ENCODE results near the gene FOSL1.

FOSL1 gene

DNA sequence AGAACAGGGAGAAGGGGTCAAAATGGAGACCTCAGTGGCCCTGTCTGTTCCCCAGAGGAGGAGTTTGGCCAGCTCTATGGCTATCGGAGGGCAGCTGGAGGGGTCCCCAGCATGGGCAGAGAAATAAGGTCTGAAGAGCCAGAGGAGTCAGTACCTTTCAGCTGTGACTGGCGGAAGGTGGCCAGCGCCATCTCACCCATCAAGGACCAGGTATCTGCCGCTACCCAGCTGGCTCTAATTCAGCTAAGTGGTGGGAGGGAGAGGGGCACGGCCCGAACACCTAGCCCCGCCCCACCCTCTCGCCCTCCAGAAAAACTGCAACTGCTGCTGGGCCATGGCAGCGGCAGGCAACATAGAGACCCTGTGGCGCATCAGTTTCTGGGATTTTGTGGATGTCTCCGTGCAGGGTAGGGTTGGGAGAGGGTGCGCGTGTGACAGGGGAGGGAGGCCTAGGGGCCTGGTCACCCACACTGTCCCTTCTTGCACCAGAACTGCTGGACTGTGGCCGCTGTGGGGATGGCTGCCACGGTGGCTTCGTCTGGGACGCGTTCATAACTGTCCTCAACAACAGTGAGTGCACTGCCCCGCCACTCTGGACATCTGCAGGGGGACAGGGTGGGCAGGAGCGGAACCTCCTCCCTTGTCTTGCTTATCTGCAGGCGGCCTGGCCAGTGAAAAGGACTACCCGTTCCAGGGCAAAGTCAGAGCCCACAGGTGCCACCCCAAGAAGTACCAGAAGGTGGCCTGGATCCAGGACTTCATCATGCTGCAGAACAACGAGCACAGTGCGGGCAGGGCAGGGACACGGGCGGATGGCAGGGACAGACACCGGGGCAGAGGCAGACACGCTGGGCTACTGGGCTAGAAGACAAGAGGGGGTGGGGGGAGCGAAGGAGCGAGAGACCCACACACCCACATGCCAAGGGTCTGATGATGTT lies 17.8 kb downstream of the FOSL1 start:
- no peak for DNase-seq (ENCODE audit: low read depth in 2 of 2)

GRCh38 chr11:65880844-65881421 lies 19.3 kb downstream of the FOSL1 start:
- DNase-seq (ENCODE audit: low read depth in 2 of 2), result no peak

DNA sequence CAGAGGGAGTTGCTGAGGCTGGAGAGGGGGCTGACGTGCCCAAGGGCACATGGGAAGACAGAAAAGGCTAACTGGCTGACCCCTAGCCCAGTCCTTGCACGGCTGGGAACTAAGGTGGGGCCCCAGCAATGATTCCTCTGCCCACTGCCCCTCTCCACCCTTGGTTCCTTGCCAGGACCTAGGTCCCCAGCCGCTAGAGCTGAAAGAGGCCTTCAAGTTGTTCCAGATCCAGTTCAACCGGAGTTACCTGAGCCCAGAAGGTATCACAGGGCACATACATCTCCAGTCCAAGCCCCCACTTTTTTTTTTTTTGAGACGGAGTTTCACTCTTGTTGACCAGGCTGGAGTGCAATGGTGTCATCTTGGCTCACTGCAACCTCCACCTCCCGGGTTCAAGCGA lies 20.2 kb downstream of the FOSL1 start:
- DNase-seq (ENCODE audit: low read depth in 2 of 2), result no peak

- no peak for DNase-seq (ENCODE audit: low read depth in 2 of 2)
Measured at GRCh38 chr11:65879617-65880016, 20.6 kb downstream of the FOSL1 start, which contains the start of gene CTSW. TSS of gene CTSW (plus strand) at chr11:65879837. CDS start at chr11:65879855, 18 bp downstream.

DNA sequence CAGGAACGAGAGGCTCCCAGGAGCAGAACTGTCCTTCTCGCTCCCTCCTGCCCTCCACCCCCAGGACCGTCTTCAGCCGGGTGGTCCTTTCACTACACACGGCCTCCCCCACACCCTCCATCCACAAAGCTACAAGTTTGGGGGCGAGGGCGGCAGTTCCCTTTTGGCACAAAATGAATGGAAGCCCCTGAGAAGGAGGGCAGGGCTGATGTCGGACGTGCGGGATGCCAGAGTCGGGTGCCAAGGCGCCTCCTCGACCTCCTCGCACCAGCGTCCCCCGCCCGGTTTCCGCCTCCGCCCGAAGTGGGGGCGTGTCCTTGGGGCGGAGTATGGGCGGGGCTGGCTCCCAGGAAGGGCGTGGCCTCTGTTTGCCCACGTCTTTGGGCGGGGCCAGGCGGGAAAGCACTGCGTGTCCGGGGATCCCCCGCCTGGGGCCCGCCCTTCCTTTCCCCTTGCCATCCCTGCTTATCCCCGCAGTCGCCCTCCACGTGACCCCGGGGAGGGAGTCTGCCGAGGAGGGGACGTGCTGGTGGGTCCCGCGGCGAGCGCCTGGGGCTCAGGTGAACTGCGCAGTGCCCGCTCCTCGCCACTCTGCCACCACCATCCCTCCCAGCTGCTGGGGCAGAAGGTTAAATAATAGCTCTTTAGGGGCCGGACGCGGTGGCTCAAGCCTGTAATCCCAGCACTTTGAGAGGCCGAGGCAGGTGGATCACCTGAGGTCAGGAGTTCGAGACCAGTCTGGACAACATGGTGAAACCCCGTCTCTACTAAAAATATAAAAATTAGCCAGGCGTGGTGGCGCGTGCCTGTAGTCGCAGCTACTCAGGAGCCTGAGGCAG lies 26.7 kb downstream of the FOSL1 start:
- peak; percentile 87 to 88 for DNase-seq (ENCODE audit: low read depth in 2 of 2)

- no peak for DNase-seq (ENCODE audit: low read depth in 2 of 2)
Measured at GRCh38 chr11:65872586-65873317, 27.4 kb downstream of the FOSL1 start, which contains the start of gene EFEMP2. TSS of gene EFEMP2 (minus strand) at chr11:65872800. CDS start at chr11:65872354, 446 bp downstream.

DNA sequence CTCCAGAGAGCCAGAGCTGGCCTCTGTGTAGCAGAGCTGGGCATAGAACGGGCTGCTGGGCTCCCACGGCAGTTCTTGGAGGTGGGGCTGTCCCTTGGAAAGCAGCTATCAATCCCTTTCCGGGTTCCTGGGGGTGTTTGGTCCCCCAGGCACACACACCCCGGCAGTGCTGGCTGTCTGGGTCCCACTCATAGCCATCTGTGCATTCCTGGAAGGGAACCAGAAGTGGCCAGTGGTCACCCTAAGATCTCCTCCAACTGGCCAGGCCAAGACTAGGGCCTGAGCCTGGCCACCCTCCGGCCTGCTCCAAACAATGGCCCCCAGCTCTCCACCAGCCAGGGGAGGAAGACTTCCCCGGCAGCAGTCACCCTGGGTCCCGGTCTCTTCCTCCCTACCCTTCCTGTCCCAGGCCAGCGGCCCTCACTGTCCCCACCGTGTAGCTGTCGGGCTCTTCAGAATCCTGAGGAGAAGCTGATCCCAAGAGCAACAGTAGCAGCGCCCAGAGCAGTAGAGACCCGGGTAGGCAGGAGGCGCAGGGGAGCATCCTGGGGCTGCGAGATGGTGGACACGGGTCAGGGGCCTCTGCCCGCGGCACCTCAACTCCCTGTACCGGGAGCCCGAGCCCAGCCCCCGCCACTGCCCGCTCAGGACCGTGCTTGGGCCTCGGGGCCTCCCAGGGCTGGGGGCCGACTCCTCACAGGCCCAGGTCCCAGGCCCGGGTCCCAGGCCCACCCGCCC lies 28.2 kb downstream of the FOSL1 start:
- no peak for DNase-seq (ENCODE audit: low read depth in 2 of 2)

DNA sequence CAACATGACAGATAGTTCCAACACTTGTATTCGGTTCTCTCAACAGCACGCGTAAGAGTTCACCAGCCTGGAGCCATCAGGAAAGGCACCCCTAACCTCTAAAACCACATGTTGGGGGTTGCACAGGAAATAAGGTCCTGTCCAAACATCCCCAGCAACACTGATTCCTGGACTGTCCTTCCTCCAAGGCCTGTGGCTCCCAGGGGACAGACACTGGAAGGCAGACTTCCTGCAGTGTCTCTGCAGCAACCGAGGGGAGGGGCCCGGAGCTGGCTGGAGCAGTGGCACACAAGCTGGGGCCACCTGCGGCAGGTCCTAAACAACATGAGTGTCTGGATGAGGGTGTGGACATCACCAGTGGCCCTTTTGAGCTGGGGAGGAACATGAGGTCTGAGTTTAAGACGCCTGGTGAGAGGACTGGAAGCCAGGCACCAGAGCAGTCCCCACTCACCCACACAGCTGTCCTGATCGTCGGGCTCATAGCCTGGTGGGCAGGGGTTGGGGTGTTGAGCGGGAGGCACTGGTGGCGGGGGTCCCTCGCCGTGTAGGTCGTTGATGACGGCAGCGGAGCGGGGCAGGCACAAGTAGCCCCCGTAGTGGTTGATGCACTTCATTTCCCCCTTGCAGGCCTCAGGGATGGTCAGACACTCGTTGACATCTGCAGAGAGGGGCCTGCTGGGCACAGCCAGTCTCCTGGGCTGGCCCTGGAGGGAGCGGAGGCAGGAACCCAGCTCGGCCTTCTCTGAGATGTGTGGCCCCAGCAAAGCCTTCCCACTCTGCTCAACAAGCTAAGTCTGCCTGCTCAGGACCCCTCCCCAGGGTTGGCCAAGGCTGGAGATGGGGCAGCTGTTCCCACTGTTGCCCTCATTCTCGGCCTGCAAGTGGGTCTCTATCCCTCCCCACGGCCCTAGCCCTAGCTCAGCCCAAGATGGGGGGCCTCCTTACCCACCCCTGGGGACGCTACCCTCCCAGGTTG lies 29.2 kb downstream of the FOSL1 start:
- DNase-seq (ENCODE audit: low read depth in 2 of 2), result no peak

DNA sequence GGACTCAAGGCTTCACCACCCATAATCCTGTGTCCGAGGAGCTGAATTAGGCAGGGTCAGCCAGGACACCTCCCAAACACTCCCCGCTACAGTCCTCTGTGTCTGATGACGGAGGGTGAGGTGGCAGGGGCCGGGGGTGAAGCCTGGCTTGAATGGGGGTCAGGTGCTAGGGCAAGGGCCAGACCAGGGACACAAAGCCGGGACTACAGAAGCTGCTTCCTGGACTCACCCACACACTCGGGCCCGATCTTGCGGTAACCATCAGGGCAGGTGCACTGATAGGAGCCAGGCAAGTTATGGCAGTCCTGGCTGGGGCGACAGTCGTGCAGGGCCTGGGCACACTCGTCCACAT lies 29.9 kb downstream of the FOSL1 start:
- no peak for DNase-seq (ENCODE audit: low read depth in 2 of 2)

DNA sequence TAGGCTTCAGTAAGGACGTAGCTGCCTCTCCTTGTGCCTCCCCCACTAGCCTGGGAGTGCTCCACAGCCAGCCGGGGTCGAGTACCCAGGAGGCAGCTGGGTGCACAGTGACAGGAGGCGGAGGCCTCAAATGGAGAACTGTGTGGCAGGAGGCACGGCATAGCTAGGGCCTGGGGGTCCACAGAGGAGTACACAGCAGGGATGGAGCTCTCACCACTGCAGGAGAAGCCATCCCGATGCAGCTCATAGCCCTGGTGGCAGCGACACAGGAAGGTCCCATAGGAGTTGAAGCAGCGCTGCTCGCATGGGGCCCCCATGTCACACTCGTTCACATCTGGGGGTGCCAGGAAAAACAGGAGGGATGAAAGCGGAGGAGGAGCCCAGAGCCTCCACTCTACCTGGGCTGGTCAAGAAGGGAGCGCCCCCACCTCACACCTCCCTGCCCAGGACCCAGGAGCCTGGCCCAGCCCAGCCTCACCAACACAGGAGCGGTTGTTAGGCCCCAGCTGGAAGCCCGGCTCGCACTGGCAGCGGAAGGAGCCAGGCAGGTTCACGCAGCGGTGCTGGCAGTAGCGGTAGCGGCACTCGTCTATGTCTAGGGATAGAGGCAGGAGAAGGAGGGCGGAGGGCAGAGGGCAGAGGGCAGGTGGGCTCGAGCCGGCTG lies 30.4 kb downstream of the FOSL1 start:
- no peak for DNase-seq (ENCODE audit: low read depth in 2 of 2)

- no peak for DNase-seq (ENCODE audit: low read depth in 2 of 2)
Measured at GRCh38 chr11:65868907-65869306, 31.3 kb downstream of the FOSL1 start.

GRCh38 chr11:65868076-65868667 lies 32.0 kb downstream of the FOSL1 start:
- no peak for DNase-seq (ENCODE audit: low read depth in 2 of 2)

GRCh38 chr11:65867284-65868071 lies 32.7 kb downstream of the FOSL1 start:
- DNase-seq (ENCODE audit: low read depth in 2 of 2), result no peak

- DNase-seq (ENCODE audit: low read depth in 2 of 2), result no peak
Measured at GRCh38 chr11:65866509-65867283, 33.5 kb downstream of the FOSL1 start.

GRCh38 chr11:65865550-65866172 lies 34.5 kb downstream of the FOSL1 start:
- DNase-seq (ENCODE audit: low read depth in 2 of 2), result no peak

DNA sequence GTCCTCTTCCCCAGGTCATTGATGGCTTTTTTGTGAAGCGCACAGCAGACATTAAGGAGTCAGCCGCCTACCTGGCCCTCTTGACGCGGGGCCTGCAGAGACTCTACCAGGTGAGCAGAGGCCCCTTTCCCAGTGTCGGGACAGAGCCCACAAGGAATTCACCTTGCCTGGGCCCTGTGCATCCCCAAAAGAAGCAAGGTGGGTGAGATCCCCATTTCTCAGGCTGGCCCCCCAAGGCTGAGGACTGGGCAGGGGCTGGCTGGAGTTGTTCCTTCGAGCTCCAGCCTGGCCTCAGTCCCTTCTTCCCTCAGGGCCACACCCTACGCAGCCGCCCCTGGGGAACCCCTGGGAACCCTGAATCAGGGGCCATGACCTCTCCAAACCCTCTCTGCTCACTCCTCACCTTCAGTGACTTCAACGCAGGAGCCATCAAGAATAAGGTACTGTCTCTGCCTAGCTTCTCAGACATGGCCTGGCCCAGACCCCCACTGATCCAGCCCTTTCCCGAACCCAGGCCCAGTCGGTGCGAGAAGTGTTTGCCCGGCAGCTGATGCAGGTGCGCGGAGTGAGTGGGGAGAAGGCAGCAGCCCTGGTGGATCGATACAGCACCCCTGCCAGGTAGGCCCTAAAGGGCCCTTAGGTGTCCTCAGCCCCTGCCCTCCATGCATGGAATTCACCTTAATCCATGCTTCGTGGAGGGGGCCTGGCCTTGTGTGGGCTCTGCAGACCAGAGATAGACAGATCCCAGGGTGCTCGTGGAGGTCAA lies 35.3 kb downstream of the FOSL1 start:
- DNase-seq (ENCODE audit: low read depth in 2 of 2), result no peak

All from stimulated activated CD8-positive, alpha-beta memory T cell treated with anti-CD3 and anti-CD28 coated beads, Interleukin-7, amount 100 ng/mL, for 4 hours (primary cell).